Esophagus muscularis mucosa (tissue), 4 donors: ENCODE results near the gene ABTB2.

Experiments
- EP300 ChIP-seq: sonication (generic); formaldehyde crosslinking; IDR thresholded peaks from one replicate; pipeline ENCODE4 v1.6.1; 2017; ENCODE audit warnings: antibody characterized with exemption
- POLR2A ChIP-seq: fragments of 450-650 bp; IDR thresholded peaks from one replicate; pipeline ENCODE4 v1.6.1; 2017; ENCODE audit warnings: antibody characterized with exemption, moderate library complexity, mild to moderate bottlenecking, low read depth
- POLR2AphosphoS5 ChIP-seq, 2 donors: sonication (generic); formaldehyde crosslinking; IDR thresholded peaks; one replicate each; pipeline ENCODE4 v1.6.1; 2017; ENCODE audit warnings: antibody characterized with exemption in 2 of 2
- TF ChIP-seq, protein P1 (sequence below), 3 experiments: fragments of 200-600 bp in 2 of 3; fragments of 450-650 bp in 1 of 3; sonication (generic) in 2 of 3; IDR thresholded peaks; one replicate each; pipeline ENCODE4 v1.5.1; 2017 to 2019; ENCODE audit warnings: antibody characterized with exemption in 3 of 3, mild to moderate bottlenecking in 2 of 3, moderate library complexity in 1 of 3

GRCh38 chr11:34317036-34317360 lies 40.8 kb downstream of the ABTB2 start:
- TF ChIP-seq, protein P1, sequence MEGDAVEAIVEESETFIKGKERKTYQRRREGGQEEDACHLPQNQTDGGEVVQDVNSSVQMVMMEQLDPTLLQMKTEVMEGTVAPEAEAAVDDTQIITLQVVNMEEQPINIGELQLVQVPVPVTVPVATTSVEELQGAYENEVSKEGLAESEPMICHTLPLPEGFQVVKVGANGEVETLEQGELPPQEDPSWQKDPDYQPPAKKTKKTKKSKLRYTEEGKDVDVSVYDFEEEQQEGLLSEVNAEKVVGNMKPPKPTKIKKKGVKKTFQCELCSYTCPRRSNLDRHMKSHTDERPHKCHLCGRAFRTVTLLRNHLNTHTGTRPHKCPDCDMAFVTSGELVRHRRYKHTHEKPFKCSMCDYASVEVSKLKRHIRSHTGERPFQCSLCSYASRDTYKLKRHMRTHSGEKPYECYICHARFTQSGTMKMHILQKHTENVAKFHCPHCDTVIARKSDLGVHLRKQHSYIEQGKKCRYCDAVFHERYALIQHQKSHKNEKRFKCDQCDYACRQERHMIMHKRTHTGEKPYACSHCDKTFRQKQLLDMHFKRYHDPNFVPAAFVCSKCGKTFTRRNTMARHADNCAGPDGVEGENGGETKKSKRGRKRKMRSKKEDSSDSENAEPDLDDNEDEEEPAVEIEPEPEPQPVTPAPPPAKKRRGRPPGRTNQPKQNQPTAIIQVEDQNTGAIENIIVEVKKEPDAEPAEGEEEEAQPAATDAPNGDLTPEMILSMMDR (IDR thresholded peaks at IDR 0.05), result no peak
- TF ChIP-seq POLR2A (no peak), EP300 (no peak), POLR2AphosphoS5 (IDR thresholded peaks at IDR 0.05) (no peak)
